HL-60 (cell line): Measurements from ENCODE around the gene JARID2.

Source experiments
- CTCF ChIP-seq: IDR thresholded peaks from one replicate; pipeline ENCODE4 v1.5.1; 2011; ENCODE audit warnings: low read length, control low read depth, inconsistent platforms; ENCODE audit not compliant: insufficient read depth
- POLR2AphosphoS5 ChIP-seq: IDR thresholded peaks from 2 replicates; pipeline ENCODE4 v1.6.1; 2012; ENCODE audit warnings: low read depth

GRCh38 chr6:15439410-15440025 is 193.6 kb downstream of the JARID2 start:
- TF ChIP-seq CTCF (no peak), POLR2AphosphoS5 (no peak)
